AG10803 (cell line): ENCODE measurements around the gene CD86.

Experiments used
- DNase-seq: peaks from one replicate; pipeline ENCODE4 v3.0.0; 2010; ENCODE audit warnings: low read depth
- H3K4me3 ChIP-seq: 2 replicates; pipeline ENCODE4 v1.5.1; 2011; ENCODE audit warnings: mild to moderate bottlenecking, low read length, control low read depth
- CTCF ChIP-seq: conservative IDR thresholded peaks from 2 replicates; pipeline ENCODE4 v1.5.1; 2011; ENCODE audit warnings: mild to moderate bottlenecking, low read length, control low read depth, inconsistent platforms

CD86 gene

GRCh38 chr3:122058294-122058693 is 3.1 kb downstream of the CD86 start:
- H3K4me3 ChIP-seq, result no peak overlapping the region
- DNase-seq, result no peak

GRCh38 chr3:122060040-122060698 is 5.0 kb downstream of the CD86 start:
- TF ChIP-seq CTCF, result no peak
- no peak for DNase-seq
- H3K4me3 ChIP-seq, result no peak overlapping the region

More at GRCh38 chr3:122058294-122058693, 3.1 kb downstream of the CD86 start:
- TF ChIP-seq CTCF, result no peak

GRCh38 chr3:122063908-122064307 is 8.7 kb downstream of the CD86 start:
- no peak overlapping the region for H3K4me3 ChIP-seq
- no peak for TF ChIP-seq CTCF
- DNase-seq, result no peak

DNA sequence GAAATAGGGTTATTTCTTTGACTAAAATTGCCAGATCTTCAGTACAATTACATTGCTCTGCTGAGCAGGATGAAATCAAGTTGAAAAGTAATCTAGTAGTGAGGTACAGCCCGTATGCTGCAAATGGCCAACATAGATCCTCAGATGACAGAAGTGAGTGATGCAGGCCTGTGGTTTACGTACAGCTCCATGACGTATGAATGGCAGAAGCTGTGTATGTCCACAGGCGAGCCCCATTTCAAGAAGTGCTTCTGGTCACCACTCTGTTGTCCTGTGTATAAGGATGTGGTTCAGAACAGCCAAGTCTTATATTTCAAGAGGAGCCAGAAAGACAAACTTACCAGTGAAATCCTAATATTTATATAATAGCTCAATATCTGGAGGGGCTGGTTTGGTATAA is 9.2 kb downstream of the CD86 start:
- DNase-seq, result no peak
- no peak overlapping the region for H3K4me3 ChIP-seq
- TF ChIP-seq CTCF, result no peak

GRCh38 chr3:122066331-122067213 is 11.4 kb downstream of the CD86 start:
- H3K4me3 ChIP-seq, result no peak overlapping the region
- no peak for TF ChIP-seq CTCF
- DNase-seq, result no peak

GRCh38 chr3:122067214-122067550 is 12.0 kb downstream of the CD86 start:
- no peak for TF ChIP-seq CTCF
- no peak overlapping the region for H3K4me3 ChIP-seq
- DNase-seq, result no peak
